Glutamatergic neuron (in vitro differentiated cells): ENCODE data around the gene SETDB1. TPM values are rescaled to one million over a fixed set of nuclear protein-coding genes. Genes with fewer than 3 reads are reported as not detected.

Source experiments
- DNase-seq: peaks from one replicate; pipeline ENCODE4 v3.0.0; 2022
- H3K27ac Mint-ChIP-seq: one replicate; pipeline ENCODE4 v1.8.0; 2020; ENCODE audit warnings: mild to moderate bottlenecking, mixed read lengths, inconsistent platforms; ENCODE audit not compliant: unreplicated experiment
- H3K27me3 Mint-ChIP-seq: one replicate; pipeline ENCODE4 v1.8.0; 2020; ENCODE audit warnings: mild to moderate bottlenecking, moderate library complexity, mixed read lengths, inconsistent platforms; ENCODE audit not compliant: unreplicated experiment
- H3K36me3 Mint-ChIP-seq: one replicate; pipeline ENCODE4 v1.8.0; 2020; ENCODE audit warnings: mild to moderate bottlenecking, mixed read lengths, inconsistent platforms; ENCODE audit not compliant: unreplicated experiment
- H3K4me1 Mint-ChIP-seq: one replicate; pipeline ENCODE4 v1.8.0; 2020; ENCODE audit warnings: mild to moderate bottlenecking, low read depth, mixed read lengths, inconsistent platforms; ENCODE audit not compliant: unreplicated experiment
- H3K4me3 Mint-ChIP-seq: one replicate; pipeline ENCODE4 v1.8.0; 2020; ENCODE audit warnings: mild to moderate bottlenecking, mixed read lengths, inconsistent platforms; ENCODE audit not compliant: unreplicated experiment
- H3K9me3 Mint-ChIP-seq: one replicate; pipeline ENCODE4 v1.8.0; 2020; ENCODE audit warnings: mild to moderate bottlenecking, moderate library complexity, mixed read lengths, inconsistent platforms; ENCODE audit not compliant: unreplicated experiment
- CTCF ChIP-seq: fragments of 200-600 bp; sonication (generic); IDR thresholded peaks from one replicate; pipeline ENCODE4 v1.5.0; 2021; ENCODE audit not compliant: partially characterized antibody, unreplicated experiment
- total RNA-seq: library from RNA; stranded (reverse); fragmentation: NEBNext Ultra II Directional; extraction: Animal tissue kit (Norgen Biotek cat#: 25700); gene quantifications from one replicate; pipeline ENCODE4 v1.2.1, GENCODE V29; 2021; ENCODE audit not compliant: unreplicated experiment

The SETDB1 gene
- total RNA-seq, 1 donor from 2014 or later: 57.0 TPM

DNA sequence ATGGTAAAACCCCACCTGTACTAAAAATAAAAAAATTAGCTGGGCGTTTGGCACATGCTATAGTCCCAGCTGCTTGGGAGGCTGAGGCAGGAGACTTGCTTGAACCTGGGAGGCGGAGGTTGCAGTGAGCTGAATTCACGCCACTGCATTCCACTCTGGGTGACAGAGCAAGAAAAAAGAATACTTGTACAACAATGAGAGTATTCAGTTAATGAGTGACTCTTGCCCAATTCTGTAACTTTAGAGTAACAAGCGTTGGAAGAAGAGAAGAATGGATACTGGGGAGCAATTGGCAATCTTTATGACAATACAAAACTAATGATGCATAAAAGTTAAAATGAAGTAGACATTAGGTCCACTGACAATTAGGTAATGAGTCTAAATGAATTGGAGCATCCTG is 66.5 kb downstream of the SETDB1 start:
- no peaks in the 10 kb centered on the region for H3K9me3 Mint-ChIP-seq
- H3K4me3 Mint-ChIP-seq: no peak overlapping the region
- no peak overlapping the region for H3K27ac Mint-ChIP-seq
- peaks cover 2% of the 10 kb centered on the region for H3K27me3 Mint-ChIP-seq
- H3K36me3 Mint-ChIP-seq: no peaks in the 10 kb centered on the region
- no peak for TF ChIP-seq CTCF
- H3K4me1 Mint-ChIP-seq: peaks cover 4% of the 10 kb centered on the region
- DNase-seq: no peak

DNA sequence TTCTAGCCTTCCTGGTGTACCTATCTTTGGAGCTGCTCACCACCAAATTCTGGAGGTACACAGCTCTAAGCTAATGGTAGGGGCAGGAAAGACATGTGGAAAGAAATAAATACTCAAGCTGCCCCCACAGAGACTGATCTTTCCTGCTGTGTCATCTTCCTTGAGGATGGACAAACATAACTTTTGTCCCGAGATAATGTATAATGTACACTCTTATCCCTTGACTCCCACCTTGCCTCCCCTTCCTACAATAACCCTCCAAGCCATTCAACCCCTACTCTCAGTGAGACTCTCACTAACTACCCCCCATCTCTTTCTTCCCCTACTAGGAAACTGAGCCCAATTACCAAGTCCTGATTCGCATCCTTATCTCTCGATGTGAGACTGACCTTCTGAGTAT is 68.1 kb downstream of the SETDB1 start:
- no peak for TF ChIP-seq CTCF
- H3K36me3 Mint-ChIP-seq: no peaks in the 10 kb centered on the region
- H3K27ac Mint-ChIP-seq: no peak overlapping the region
- H3K4me1 Mint-ChIP-seq: peaks cover 4% of the 10 kb centered on the region
- H3K4me3 Mint-ChIP-seq: no peak overlapping the region
- no peak for DNase-seq
- H3K9me3 Mint-ChIP-seq: no peaks in the 10 kb centered on the region
- H3K27me3 Mint-ChIP-seq: peaks cover 2% of the 10 kb centered on the region

- no peaks in the 10 kb centered on the region for H3K36me3 Mint-ChIP-seq
- no peaks in the 10 kb centered on the region for H3K9me3 Mint-ChIP-seq
- H3K27me3 Mint-ChIP-seq: peaks cover 2% of the 10 kb centered on the region
- no peak for TF ChIP-seq CTCF
- H3K4me3 Mint-ChIP-seq: no peak overlapping the region
- no peak for DNase-seq
- H3K4me1 Mint-ChIP-seq: peaks cover 4% of the 10 kb centered on the region
- H3K27ac Mint-ChIP-seq: no peak overlapping the region
Measured at GRCh38 chr1:150995460-150995859, 69.3 kb downstream of the SETDB1 start.

DNA sequence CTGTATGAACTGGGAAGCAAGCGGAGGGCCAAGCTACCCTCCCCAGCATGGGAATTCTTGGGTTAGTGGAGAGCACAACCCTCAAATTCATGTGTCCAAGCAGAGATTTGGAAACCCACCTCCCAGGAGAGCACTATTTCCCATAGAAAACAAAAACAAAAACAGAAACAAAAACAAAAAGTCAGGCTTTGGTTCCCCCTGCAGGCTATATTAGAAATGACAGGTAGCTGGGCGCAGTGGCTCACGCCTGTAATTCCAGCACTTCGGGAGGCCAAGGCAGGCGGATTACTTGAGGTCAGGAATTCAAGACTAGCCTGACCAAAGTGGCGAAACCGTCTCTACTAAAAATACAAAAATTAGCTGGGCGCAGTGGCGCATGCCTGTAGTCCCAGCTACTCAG is 69.7 kb downstream of the SETDB1 start:
- Mint-ChIP-seq H3K36me3 (no peaks in the 10 kb centered on the region), H3K9me3 (no peaks in the 10 kb centered on the region), H3K27ac (no peak overlapping the region), H3K4me1 (peaks cover 4% of the 10 kb centered on the region), H3K4me3 (no peak overlapping the region), H3K27me3 (peaks cover 2% of the 10 kb centered on the region)
- DNase-seq: peak; percentile 45
- TF ChIP-seq CTCF: peak; percentile 94

DNA sequence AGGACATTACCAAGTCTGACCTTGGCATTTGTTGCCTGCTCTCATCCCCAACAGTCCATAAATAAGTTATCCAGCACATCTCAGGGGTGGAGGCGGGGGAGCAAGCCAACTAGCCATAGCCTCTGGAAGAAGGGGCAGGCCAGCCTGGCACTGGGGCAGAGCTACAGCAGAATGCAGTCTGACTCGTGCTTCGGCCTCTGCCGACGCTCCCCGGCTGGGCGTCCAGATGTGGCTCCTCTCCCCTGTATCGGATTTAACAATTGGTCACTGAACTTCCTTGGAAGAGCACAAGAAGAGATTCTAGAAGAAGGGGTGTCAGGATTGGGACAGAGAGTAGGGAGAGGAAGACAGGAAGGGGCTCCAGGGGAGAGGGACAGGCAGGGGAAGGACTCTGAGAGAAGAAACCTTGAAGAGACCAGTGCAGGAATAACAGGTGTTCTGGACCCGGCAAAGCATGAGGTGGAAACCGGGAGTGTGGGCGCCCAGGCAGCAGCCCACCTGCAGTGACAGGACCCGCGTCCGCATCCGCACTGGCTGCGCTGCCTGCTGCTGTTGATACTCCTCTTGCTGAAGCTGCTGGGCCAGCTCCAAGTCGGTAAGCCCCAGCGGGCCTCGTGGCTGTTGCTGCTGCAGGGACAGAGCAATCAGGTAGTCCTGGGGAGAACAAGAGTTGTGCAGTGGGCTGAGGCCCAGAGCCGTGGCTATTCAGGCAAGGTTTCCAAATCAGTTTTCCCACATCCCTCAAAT is 71.1 kb downstream of the SETDB1 start:
- Mint-ChIP-seq H3K4me3 (no peak overlapping the region), H3K4me1 (peaks cover 4% of the 10 kb centered on the region), H3K9me3 (no peaks in the 10 kb centered on the region), H3K27ac (no peak overlapping the region), H3K36me3 (no peaks in the 10 kb centered on the region), H3K27me3 (peaks cover 2% of the 10 kb centered on the region)
- no peak for DNase-seq
- no peak for TF ChIP-seq CTCF
